T follicular helper cell (primary cell): ENCODE data around the gene KIAA1671.
A peak's percentile ranks its signal among the peaks of the same experiment; 100 is the strongest.

ENCODE experiments used
- DNase-seq: peaks from one replicate; pipeline ENCODE4 v3.0.0-alpha.2; 2020; ENCODE audit warnings: low read depth

Gene KIAA1671

GRCh38 chr22:25068707-25069106 lies 116.2 kb downstream of the KIAA1671 start:
- DNase-seq: peak; percentile 28

GRCh38 chr22:25069426-25069757 lies 116.9 kb downstream of the KIAA1671 start:
- DNase-seq: no peak

- DNase-seq: peak; percentile 17
These were observed 117.4 kb downstream of the KIAA1671 start for GRCh38 chr22:25069758-25070481.

GRCh38 chr22:25070956-25071355 lies 118.4 kb downstream of the KIAA1671 start:
- no peak for DNase-seq

- DNase-seq: no peak
These were observed 119.2 kb downstream of the KIAA1671 start for GRCh38 chr22:25071720-25072119.

GRCh38 chr22:25072406-25072805 lies 119.9 kb downstream of the KIAA1671 start:
- no peak for DNase-seq

- no peak for DNase-seq
These were observed 123.8 kb downstream of the KIAA1671 start for GRCh38 chr22:25076336-25076735.

- no peak for DNase-seq
These were observed 124.5 kb downstream of the KIAA1671 start for GRCh38 chr22:25077056-25077455.

- no peak for DNase-seq
These were observed 125.4 kb downstream of the KIAA1671 start for GRCh38 chr22:25077964-25078363.

- DNase-seq: no peak
These were observed 126.1 kb downstream of the KIAA1671 start for GRCh38 chr22:25078591-25078990.

- no peak for DNase-seq
These were observed 128.3 kb downstream of the KIAA1671 start for GRCh38 chr22:25080855-25081254.

GRCh38 chr22:25081409-25081824 lies 128.9 kb downstream of the KIAA1671 start:
- peak; percentile 21 for DNase-seq

GRCh38 chr22:25082096-25082495 lies 129.6 kb downstream of the KIAA1671 start:
- DNase-seq: no peak

GRCh38 chr22:25083056-25083806 lies 130.7 kb downstream of the KIAA1671 start:
- no peak for DNase-seq

GRCh38 chr22:25083807-25084200 lies 131.3 kb downstream of the KIAA1671 start:
- DNase-seq: no peak

GRCh38 chr22:25084405-25085107 lies 132.0 kb downstream of the KIAA1671 start:
- no peak for DNase-seq

GRCh38 chr22:25085156-25085555 lies 132.6 kb downstream of the KIAA1671 start:
- DNase-seq: no peak

- no peak for DNase-seq
These were observed 133.7 kb downstream of the KIAA1671 start for GRCh38 chr22:25085930-25086901.

GRCh38 chr22:25086902-25087282 lies 134.4 kb downstream of the KIAA1671 start:
- DNase-seq: no peak

- DNase-seq: no peak
These were observed 137.8 kb downstream of the KIAA1671 start for GRCh38 chr22:25090225-25090890.

- DNase-seq: no peak
These were observed 138.9 kb downstream of the KIAA1671 start for GRCh38 chr22:25091458-25091857.
